GM18505 (cell line): ENCODE data around the gene MFN2.
A peak's percentile ranks its signal among the peaks of the same experiment; 100 is the strongest.
"Not testable (repeated sequence)": the region's sequence is repeated elsewhere in the genome, so short reads cannot be mapped to it uniquely, and the experiment has no call there.

ENCODE experiments used
- ATAC-seq: cut with Tn5 transposase; IDR thresholded peaks from one replicate; pipeline ENCODE4 v1.9.1; 2021; ENCODE audit not compliant: unreplicated experiment
- POLR2A ChIP-seq: IDR thresholded peaks from 4 replicates; pipeline ENCODE4 v1.6.1; 2011; ENCODE audit warnings: borderline replicate concordance; ENCODE audit not compliant: insufficient read depth, insufficient read length; ENCODE audit errors: extremely low read depth

MFN2 gene

DNA sequence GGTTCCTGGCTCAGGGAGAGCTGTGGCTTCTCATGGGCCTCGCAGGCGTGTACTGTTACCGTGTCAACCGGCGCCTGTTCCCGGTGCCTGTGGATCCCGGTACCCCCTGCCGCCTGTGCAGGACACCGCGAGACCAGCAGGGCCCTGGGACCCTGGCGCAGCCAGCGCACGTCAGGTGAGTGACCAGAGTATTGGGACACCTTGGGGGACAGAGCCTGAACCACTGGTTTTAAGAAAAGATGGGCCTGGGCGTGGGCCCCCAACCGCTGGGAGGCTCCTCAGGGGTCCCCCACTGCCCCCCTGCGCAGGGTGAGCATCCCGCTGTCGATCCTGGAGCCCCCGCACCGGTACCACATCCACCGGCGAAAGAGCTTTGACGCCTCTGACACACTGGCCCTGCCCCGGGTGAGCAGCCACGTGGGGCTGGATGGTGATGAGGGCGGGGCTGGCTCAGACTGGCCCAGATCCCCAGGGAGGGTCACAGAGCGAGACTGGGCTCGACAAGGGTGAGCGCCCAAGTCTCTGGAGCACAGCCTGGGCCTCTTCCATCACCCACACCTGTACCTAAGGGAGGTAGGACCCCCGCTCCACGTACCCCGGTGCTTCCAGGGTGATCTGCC, 49.6 kb downstream of the MFN2 start:
- no peak for ATAC-seq
- TF ChIP-seq POLR2A: no peak

- TF ChIP-seq POLR2A: no peak
- no peak for ATAC-seq
Observed at GRCh38 chr1:12031039-12031980, 51.1 kb downstream of the MFN2 start.

GRCh38 chr1:12032161-12032621, 51.9 kb downstream of the MFN2 start:
- no peak for TF ChIP-seq POLR2A

DNA sequence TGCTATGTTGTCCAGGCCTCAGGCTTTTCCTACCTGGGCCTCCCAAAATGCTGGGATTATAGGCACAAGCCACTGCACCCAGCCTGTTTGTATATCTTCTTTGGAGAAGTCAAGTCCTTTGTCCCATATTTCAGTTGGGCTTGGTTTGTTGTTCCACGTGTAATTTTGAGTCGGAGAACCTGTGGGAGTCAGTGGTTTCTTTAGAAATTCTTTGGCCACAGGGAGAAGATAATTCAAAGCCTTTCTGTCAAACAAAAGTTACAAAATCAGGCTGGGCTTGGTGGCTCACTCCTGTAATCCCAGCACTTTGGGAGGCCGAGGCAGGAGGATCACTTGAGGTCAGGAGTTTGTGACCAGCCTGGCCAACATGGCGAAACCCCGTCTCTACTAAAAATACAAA, 53.2 kb downstream of the MFN2 start:
- not testable (repeated sequence) for ATAC-seq

More at GRCh38 chr1:12032161-12032621, 51.9 kb downstream of the MFN2 start:
- no peak for ATAC-seq

- ATAC-seq: no peak
- TF ChIP-seq POLR2A: no peak
Observed at GRCh38 chr1:12034381-12034801, 54.1 kb downstream of the MFN2 start.

DNA sequence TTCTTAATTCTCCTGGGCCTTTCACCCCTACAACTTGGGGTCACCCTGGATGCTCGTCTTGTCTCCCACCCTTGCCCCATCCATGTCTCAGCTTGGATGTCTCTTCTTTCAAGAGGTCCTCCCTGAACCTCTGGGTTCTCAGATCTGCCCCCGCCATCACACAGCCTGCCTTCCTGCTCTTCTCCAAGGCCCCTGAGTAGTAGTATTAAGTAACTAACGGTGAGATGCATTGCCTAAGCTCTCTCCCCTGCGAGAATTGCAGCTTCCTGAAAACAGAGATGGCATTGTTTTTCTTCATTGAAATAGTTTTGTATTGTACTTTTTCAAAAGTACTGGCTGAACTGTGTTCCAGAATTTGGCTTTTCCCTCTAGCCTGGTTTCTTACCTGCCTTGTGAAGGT, 55.1 kb downstream of the MFN2 start:
- TF ChIP-seq POLR2A: no peak

DNA sequence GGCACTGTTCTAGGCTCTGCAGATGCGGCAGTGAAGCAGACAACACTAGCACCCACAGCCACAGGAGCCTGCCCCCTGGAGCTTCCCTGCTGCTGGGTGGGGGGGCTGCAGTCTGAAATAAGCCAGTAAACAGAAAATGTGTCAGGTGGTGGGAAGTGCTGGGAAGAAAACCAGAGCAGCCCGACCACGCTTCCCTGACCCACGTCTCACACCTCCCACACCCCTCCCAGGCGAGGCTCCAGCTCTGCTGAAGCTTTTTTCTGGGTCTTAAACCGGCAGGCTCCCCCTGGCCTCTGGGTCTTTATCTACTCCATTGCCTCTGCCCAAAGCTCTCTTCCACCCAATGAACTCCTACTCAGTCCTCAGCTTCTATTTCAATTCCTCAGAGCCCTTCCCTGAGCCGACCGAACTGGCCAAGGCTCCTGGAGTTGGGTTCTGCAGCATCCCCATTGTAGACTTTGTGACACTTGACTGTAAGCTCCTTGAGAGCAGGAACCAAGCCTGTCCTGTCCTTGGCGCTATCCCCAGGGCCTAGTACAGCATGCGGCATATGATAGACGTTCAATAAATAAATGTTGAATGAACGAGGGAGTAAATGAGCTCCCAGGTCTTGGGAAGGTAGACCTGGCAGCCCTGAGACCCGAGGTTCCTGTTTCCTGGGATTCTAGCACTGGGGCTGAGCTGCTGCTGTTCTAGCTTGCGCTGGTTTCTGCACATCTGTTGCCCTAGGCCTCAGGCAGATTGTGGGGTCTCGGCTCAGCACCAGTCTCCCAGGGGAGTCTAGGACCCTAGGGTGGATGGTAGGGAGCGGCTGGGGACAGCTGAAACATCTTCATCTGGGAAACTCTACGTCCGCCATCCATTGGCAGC, 57.5 kb downstream of the MFN2 start:
- no peak for TF ChIP-seq POLR2A
- no peak for ATAC-seq

More for the DNA sequence above, 55.1 kb downstream of the MFN2 start:
- ATAC-seq: no peak

DNA sequence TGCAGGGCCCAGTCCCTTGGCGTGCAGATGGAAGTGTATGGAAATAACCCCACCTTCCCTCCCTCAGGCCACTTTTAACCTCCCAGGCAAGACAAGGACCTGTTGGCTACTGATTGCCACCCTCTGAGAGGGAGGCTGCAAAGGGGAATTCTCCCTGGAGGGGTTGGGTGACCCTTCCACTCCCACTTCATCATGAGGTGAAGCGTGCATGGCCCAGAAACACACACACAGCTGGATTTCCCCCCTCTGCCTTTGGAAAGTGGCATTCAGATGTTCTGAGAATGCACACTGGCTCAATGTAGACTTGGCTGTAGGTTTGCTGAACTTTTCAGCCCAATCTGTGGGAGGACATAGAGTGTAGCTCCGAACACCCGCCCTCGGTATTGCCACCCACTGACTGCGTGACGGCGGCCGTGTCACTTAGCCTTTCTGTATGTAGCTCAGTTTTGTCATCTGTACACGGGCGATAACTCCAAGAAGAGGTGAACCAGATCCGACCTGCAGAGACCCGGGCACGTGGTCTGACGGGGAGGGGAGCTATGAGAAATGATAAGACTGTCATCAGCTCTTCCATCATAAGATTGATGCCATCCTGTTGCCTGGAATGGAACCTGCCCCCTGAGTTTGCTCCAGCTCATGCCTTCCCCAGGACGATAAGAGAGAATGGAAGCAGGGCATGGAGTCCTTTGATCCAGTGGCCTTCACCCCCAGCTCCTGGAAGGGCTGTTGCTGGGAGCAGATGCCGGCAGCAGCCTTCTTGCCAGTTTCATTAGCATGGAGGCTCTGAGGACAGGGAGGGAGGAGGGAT, 58.3 kb downstream of the MFN2 start:
- TF ChIP-seq POLR2A: no peak
- ATAC-seq: no peak

DNA sequence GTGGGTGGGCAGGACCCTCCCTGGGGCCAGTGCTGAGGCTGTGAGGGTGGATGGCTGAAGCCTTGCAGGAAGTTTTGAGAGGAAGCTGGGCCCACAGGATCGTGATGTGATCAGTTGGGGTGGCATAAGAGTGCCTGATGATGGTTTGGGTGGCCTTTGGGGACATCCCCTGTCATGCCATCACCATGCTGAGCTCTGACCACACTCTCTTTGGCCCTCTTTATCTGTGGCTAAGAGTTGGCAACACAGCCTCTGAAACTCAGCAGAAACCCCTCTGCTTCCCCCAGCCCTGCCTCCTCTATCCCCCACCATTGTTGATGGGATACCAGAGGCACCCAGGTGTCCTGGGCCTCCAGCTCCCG, 58.9 kb downstream of the MFN2 start:
- ATAC-seq: no peak
- TF ChIP-seq POLR2A: no peak

- ATAC-seq: peak; percentile 45
Observed at GRCh38 chr1:12039824-12040456, 59.7 kb downstream of the MFN2 start.

DNA sequence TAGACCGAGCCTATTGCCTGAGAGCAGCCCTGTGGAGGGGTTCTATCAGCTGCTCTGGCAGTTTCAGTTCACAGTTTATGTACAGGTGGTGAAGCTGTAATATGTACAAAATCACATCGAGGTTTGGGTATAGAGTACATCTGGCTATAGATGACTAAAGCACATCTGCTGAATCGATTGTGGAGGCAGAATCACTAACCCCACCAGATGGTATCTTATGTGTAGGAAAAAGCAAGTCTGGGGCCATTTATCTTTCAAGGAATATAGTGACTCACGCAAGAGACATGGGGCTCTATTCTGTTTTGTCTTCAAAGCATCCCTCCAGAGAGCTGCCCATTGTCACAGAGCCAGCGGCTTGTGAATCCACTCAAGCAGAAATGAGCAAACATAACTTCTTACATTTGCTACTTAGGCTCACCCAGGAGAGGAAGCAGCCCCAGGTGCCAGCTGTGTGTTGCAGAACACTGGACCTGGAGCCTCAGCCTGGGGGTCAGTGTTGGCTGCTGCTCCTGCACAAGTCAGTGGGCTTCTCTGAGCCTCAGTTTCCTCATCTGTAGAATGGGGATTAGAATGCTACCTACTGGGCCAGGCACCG, 60.3 kb downstream of the MFN2 start:
- ATAC-seq: peak; percentile 48
- no peak for TF ChIP-seq POLR2A

GRCh38 chr1:12044187-12044877, 64.1 kb downstream of the MFN2 start:
- not testable (repeated sequence) for ATAC-seq
